ENCODE results near the gene UBE2V1. TPM values are rescaled to one million over a fixed set of nuclear protein-coding genes. Genes with fewer than 3 reads are reported as not detected.

The UBE2V1 gene
- total and polyA plus RNA-seq, 10 of the 15 experiments (the other 5 are each of a cell fraction or from before 2014, with no cell fraction given), result 51.8 to 219 (median 141) TPM

DNA sequence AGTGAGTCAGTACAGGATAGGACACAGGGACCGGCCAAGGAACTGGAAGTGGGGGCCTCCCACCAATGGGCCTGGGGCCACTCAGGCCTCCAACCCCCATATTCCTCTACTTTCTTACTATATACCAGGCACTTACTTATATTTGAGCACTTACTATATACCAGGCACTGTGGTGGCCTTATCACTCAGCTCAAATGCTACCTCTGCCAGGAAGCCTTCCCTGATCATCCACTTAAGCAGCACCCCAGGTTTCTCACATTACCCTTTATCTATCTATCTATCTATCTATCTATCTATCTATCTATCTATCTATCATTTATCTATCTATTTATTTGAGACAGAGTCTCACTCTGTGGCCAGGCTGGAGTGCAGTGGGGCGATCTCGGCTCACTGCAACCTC, 12.3 kb upstream of the UBE2V1 start:
- Histone ChIP-seq H3K4me1 (ENCODE audit: control insufficient read depth, insufficient read depth, low read length) (no peaks in the 10 kb centered on the region; the same call in 1 of the 2 replicates), H3K79me2 (ENCODE audit: control insufficient read depth, insufficient read depth, low read length) (no peaks in the 10 kb centered on the region), H3K9ac (ENCODE audit: control insufficient read depth, insufficient read depth, low read length) (no peak overlapping the region), H3K27me3 (replicated peaks in 1 of 2; ENCODE audit: control insufficient read depth in 2 of 2, insufficient read depth in 2 of 2, low read length in 1 of 2) (no peaks in the 10 kb centered on the region), H3K9me3 (replicated peaks; ENCODE audit: control insufficient read depth, insufficient read depth, low read length) (no peaks in the 10 kb centered on the region), H3K36me3 (ENCODE audit: control insufficient read depth in 2 of 2, insufficient read depth in 2 of 2, low read length in 1 of 2) (peaks cover 18 to 34% of the 10 kb centered on the region in 2 experiments), H2AFZ (ENCODE audit: control insufficient read depth, low read depth, low read length) (no peak overlapping the region), H3K4me3 (no peak overlapping the region), H3K4me2 (ENCODE audit: control insufficient read depth, insufficient read depth) (no peak overlapping the region), H4K20me1 (ENCODE audit: control insufficient read depth, insufficient read depth) (no peaks in the 10 kb centered on the region), H3K27ac (ENCODE audit: control insufficient read depth, insufficient read depth) (no peak overlapping the region)
- intact Hi-C loops (cut with micrococcal nuclease; ENCODE audit: unreplicated experiment), result no loop called here
- ChIA-PET SMC1A (ENCODE audit: uncharacterized antibody, unreplicated experiment) (no interaction called here), RAD21 (ENCODE audit: unreplicated experiment) (no interaction called here), CTCF (no interaction called here), POLR2A (no interaction called here)
- FAIRE-seq (no peak), DNase-seq (ENCODE audit: low read depth, low spot score) (no peak), ATAC-seq (no peak)
- BruUV-seq (replicated peaks), result no TSS peak
- in situ Hi-C loops (cut with MboI), result no loop called here
- 98% methylated on average over 3 of the region's 3 CpGs for WGBS (ENCODE audit: insufficient coverage, insufficient replicate concordance, low lambda C conversion rate, missing lambda C conversion rate)
- TF ChIP-seq ZSCAN29 (IDR thresholded peaks at IDR 0.05) (no peak), JUND (IDR thresholded peaks at IDR 0.05; ENCODE audit: low read depth, low read length) (no peak), FOS (IDR thresholded peaks at IDR 0.05; ENCODE audit: borderline replicate concordance, extremely low read depth, insufficient read length) (no peak), USF2 (IDR thresholded peaks at IDR 0.05; ENCODE audit: borderline replicate concordance, low read depth, low read length) (no peak), JUNB (IDR thresholded peaks at IDR 0.05) (no peak), HDAC6 (IDR thresholded peaks at IDR 0.05; ENCODE audit: unreplicated experiment) (no peak), PRDM15 (CRISPR knock-in tag; IDR thresholded peaks at IDR 0.05) (no peak), GATAD2B (conservative IDR thresholded peaks at IDR 0.05; ENCODE audit: low read depth) (no peak)
- TF ChIP-seq, protein P1, sequence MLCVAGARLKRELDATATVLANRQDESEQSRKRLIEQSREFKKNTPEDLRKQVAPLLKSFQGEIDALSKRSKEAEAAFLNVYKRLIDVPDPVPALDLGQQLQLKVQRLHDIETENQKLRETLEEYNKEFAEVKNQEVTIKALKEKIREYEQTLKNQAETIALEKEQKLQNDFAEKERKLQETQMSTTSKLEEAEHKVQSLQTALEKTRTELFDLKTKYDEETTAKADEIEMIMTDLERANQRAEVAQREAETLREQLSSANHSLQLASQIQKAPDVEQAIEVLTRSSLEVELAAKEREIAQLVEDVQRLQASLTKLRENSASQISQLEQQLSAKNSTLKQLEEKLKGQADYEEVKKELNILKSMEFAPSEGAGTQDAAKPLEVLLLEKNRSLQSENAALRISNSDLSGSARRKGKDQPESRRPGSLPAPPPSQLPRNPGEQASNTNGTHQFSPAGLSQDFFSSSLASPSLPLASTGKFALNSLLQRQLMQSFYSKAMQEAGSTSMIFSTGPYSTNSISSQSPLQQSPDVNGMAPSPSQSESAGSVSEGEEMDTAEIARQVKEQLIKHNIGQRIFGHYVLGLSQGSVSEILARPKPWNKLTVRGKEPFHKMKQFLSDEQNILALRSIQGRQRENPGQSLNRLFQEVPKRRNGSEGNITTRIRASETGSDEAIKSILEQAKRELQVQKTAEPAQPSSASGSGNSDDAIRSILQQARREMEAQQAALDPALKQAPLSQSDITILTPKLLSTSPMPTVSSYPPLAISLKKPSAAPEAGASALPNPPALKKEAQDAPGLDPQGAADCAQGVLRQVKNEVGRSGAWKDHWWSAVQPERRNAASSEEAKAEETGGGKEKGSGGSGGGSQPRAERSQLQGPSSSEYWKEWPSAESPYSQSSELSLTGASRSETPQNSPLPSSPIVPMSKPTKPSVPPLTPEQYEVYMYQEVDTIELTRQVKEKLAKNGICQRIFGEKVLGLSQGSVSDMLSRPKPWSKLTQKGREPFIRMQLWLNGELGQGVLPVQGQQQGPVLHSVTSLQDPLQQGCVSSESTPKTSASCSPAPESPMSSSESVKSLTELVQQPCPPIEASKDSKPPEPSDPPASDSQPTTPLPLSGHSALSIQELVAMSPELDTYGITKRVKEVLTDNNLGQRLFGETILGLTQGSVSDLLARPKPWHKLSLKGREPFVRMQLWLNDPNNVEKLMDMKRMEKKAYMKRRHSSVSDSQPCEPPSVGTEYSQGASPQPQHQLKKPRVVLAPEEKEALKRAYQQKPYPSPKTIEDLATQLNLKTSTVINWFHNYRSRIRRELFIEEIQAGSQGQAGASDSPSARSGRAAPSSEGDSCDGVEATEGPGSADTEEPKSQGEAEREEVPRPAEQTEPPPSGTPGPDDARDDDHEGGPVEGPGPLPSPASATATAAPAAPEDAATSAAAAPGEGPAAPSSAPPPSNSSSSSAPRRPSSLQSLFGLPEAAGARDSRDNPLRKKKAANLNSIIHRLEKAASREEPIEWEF (IDR thresholded peaks at IDR 0.05; ENCODE audit: insufficient replicate concordance, low read depth, low read length), result no peak
- TF ChIP-seq, protein P2, sequence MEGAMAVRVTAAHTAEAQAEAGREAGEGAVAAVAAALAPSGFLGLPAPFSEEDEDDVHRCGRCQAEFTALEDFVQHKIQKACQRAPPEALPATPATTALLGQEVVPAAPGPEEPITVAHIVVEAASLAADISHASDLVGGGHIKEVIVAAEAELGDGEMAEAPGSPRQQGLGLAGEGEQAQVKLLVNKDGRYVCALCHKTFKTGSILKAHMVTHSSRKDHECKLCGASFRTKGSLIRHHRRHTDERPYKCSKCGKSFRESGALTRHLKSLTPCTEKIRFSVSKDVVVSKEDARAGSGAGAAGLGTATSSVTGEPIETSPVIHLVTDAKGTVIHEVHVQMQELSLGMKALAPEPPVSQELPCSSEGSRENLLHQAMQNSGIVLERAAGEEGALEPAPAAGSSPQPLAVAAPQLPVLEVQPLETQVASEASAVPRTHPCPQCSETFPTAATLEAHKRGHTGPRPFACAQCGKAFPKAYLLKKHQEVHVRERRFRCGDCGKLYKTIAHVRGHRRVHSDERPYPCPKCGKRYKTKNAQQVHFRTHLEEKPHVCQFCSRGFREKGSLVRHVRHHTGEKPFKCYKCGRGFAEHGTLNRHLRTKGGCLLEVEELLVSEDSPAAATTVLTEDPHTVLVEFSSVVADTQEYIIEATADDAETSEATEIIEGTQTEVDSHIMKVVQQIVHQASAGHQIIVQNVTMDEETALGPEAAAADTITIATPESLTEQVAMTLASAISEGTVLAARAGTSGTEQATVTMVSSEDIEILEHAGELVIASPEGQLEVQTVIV (IDR thresholded peaks at IDR 0.05; ENCODE audit: borderline replicate concordance, partially characterized antibody), result no peak

Data from GM12878 (cell line).